Skeletal muscle tissue (tissue), 4 donors: ENCODE results near the gene CNTNAP5. TPM values are rescaled to one million over a fixed set of nuclear protein-coding genes. Genes with fewer than 3 reads are reported as not detected.

Source experiments
- H3K27ac ChIP-seq: one replicate; pipeline ENCODE4 v1.7.0; 2013; ENCODE audit warnings: mild to moderate bottlenecking, low read depth, low read length, inconsistent platforms
- H3K27me3 ChIP-seq, 3 donors: one replicate each; pipeline ENCODE4 v1.7.0; 2013; ENCODE audit warnings: low read length in 3 of 3; ENCODE audit not compliant: control insufficient read depth in 3 of 3, insufficient read depth in 3 of 3
- H3K36me3 ChIP-seq, 3 donors: one replicate each; pipeline ENCODE4 v1.7.0; 2013; ENCODE audit warnings: low read length in 3 of 3; ENCODE audit not compliant: control insufficient read depth in 3 of 3, insufficient read depth in 3 of 3
- H3K4me1 ChIP-seq, 3 donors: one replicate each; pipeline ENCODE4 v1.7.0; 2013; ENCODE audit warnings: low read length in 3 of 3, mild to moderate bottlenecking in 3 of 3; ENCODE audit not compliant: control insufficient read depth in 3 of 3, insufficient read depth in 3 of 3
- H3K4me3 ChIP-seq, 3 donors: one replicate each; pipeline ENCODE4 v1.7.0; 2013; ENCODE audit warnings: low read length in 3 of 3
- H3K9ac ChIP-seq, 3 donors: one replicate each; pipeline ENCODE4 v1.7.0; 2013; ENCODE audit warnings: low read length in 3 of 3, mild to moderate bottlenecking in 3 of 3, moderate library complexity in 2 of 3, low read depth in 1 of 3
- H3K9me3 ChIP-seq, 3 donors: one replicate each; pipeline ENCODE4 v1.7.0; 2013; ENCODE audit warnings: low read length in 3 of 3; ENCODE audit not compliant: control insufficient read depth in 3 of 3
- total RNA-seq: library from RNA; depleted of rRNA; stranded (reverse); fragments of >200 nt; gene quantifications from one replicate; pipeline ENCODE4 v1.2.3, GENCODE V29; 2014
- donor health status: Osteomylitis.

Gene CNTNAP5
- total RNA-seq, 1 donor from 2014 or later, result not detected

DNA sequence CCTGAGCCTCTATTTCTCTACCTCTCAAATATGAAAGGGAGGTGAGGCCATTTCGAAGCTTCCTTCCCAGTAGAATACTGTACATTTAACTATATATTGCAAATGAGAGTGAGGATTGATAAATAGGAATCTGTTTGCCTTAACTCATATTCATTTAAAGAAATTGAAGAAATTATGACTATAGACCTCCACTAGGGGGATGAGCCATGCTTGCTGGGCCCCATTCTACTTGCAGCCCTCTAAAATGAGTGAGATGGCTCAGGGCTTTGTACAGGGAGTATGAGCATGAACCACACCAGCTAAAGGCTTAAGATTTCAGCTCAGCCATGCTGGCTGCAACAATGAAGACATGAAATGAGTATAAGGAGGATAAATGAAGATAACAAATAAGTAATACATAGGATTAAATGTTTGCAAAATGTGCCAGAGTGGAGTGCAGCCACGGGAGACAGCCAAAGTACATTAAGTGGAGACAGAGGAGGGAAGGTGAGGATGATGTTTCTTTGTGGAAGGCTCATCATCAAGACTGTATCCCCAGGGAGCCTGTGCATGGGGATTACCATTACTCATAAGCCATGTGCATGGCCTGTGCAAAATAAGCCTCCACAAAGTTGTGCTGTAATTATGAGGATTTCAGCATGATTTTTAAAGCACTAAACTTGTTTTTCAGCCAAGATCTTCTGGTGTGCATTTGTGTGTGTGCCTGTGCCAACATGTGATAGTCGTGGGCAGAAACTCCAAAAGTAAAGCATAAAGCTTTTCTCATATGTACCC lies 300.8 kb downstream of the CNTNAP5 start:
- H3K9me3 ChIP-seq, result no peaks in the 10 kb centered on the region
- H3K27ac ChIP-seq, result no peak overlapping the region
- H3K27me3 ChIP-seq, result no peaks in the 10 kb centered on the region
- H3K4me3 ChIP-seq, result no peak overlapping the region
- H3K36me3 ChIP-seq, result no peaks in the 10 kb centered on the region
- no peaks in the 10 kb centered on the region for H3K4me1 ChIP-seq
- H3K9ac ChIP-seq, result no peak overlapping the region

DNA sequence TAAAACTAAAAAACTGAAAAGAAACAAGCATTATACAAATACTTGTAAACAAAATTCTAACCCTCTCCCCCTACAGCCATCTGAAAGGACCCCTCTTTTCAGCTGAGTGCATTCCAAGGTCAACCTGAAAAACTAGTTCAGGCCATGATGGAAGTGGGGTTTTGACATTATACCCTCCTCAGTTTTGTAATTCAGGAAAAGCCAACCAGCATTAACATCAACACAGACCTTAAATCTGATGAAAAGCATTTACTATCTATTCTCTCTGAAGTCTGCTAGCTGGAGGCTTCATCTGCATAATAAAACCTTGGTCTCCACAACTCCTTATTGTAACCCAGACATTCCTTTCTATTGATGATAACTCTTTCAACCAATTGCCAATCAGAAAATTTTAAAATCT lies 302.2 kb downstream of the CNTNAP5 start:
- H3K9me3 ChIP-seq, result no peaks in the 10 kb centered on the region
- H3K9ac ChIP-seq, result no peak overlapping the region
- H3K36me3 ChIP-seq, result no peaks in the 10 kb centered on the region
- H3K4me3 ChIP-seq, result no peak overlapping the region
- no peaks in the 10 kb centered on the region for H3K4me1 ChIP-seq
- H3K27ac ChIP-seq, result no peak overlapping the region
- H3K27me3 ChIP-seq, result no peaks in the 10 kb centered on the region

DNA sequence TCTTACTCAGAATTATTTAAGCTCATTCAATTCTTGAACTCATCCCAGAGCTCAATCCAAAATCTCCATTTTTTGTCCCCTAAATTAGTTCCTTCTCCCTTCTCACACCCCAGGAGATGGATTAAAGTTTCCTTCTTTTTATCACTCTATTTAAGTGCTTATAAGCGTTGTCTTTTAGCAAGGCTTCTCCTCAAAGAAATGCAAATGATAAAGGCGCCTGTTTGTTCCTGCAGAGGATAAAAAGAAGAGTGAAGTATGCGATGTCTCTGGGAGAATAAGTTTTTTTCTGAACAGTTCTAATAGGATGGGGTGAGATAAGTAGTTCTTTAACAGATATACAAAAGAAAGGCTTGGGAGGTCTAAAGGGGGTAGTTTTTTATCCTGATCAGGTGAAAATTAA lies 303.3 kb downstream of the CNTNAP5 start:
- H3K9me3 ChIP-seq, result no peaks in the 10 kb centered on the region
- no peak overlapping the region for H3K4me3 ChIP-seq
- no peak overlapping the region for H3K27ac ChIP-seq
- no peaks in the 10 kb centered on the region for H3K36me3 ChIP-seq
- H3K9ac ChIP-seq, result no peak overlapping the region
- no peaks in the 10 kb centered on the region for H3K4me1 ChIP-seq
- no peaks in the 10 kb centered on the region for H3K27me3 ChIP-seq

DNA sequence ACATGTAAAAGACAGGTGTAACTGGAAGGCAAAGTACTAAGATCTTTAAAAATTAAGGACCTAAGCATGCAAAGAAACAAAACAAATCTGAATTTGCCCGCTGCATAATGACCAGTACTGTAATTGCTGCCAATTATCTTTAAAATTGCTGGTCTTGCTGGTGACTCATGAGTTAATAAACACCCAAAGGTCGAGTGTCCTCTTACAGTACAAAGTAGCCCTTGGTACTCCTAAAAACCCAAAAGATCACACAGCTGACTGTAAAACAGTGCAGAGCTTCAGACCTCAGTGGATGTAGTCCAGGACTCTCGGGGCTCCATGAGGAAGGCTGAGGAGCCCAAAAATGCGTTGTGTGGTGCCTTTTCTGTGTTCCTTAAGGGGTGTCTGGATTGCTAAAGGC lies 308.7 kb downstream of the CNTNAP5 start:
- Histone ChIP-seq H3K36me3 (no peaks in the 10 kb centered on the region), H3K9ac (no peak overlapping the region)

DNA sequence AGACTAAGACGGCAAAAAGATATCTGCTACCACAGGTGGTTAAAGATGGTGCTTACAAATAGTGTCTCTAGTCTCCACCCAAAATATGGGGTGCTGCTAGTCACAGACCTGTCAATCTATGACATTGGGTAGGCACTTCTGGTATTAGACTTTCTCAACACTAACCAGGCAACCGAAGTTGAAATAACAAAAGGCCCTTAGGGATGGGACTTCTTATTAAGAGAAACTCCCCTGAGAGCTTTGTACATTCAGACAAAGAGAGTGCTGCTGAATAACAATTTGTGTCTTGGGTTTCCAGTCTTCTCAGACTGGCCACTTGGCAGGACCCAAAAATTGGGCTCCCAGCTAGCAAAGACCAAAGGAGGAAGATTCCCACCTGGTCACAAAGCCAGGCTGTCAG lies 310.0 kb downstream of the CNTNAP5 start:
- Histone ChIP-seq H3K27me3 (no peaks in the 10 kb centered on the region), H3K9ac (no peak overlapping the region), H3K36me3 (no peaks in the 10 kb centered on the region), H3K4me3 (no peak overlapping the region), H3K9me3 (no peaks in the 10 kb centered on the region), H3K4me1 (no peaks in the 10 kb centered on the region), H3K27ac (no peak overlapping the region)

More for the DNA sequence above, 308.7 kb downstream of the CNTNAP5 start:
- Histone ChIP-seq H3K9me3 (no peaks in the 10 kb centered on the region), H3K27ac (no peak overlapping the region), H3K4me3 (no peak overlapping the region), H3K27me3 (no peaks in the 10 kb centered on the region), H3K4me1 (no peaks in the 10 kb centered on the region)

DNA sequence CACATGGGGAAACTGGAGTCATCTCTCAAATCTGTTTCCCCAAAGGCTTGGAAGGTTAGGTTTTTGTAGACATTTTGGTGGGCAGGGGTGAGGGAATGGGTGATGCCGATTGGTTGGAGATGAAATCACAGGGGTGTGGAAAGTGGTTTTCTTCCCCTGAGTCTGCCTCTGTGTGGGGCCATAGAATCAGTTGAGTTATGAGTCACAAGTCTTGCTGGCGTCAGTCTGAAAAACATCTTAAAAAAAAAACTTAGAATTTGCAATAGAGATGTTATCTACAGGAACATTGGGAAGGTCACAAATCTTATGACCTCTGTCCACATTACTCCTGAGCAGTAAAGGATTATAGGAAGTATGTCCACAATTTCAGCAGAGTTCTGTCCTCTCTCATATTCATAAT lies 314.6 kb downstream of the CNTNAP5 start:
- Histone ChIP-seq H3K4me1 (no peaks in the 10 kb centered on the region), H3K9ac (no peak overlapping the region), H3K4me3 (no peak overlapping the region), H3K27me3 (no peaks in the 10 kb centered on the region), H3K9me3 (no peaks in the 10 kb centered on the region), H3K27ac (no peak overlapping the region), H3K36me3 (no peaks in the 10 kb centered on the region)

DNA sequence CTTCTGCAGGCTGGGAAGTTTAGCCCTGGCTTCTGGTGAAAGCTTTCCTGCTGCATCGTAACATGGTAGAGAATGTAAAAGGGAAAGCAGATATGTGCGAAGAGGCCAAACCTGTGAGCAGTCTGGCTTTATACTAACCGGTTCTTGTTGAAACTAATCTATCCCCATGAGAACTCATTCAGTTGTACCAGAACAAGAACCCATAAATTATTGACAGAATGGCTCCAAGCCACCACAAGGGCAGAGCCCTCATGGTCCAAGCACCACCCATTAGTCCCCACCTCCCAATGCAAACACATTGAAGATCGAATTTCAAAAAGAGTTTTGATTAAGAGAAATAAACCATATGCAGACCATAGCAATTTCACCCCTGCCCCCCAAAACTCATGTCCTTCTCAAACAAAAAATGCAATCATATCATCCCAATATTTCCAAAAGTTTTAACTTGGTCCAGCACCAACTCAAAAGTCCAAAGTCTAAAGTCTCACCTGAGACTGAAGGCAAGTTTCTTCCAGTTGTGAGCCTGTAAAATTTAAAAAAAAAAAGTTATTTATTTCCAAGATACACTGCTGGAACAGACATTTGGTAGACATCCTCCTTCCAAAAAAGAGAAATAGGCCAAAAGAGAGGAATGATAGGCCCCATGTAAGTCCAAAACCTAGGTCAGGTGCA lies 318.9 kb downstream of the CNTNAP5 start:
- H3K27me3 ChIP-seq, result no peaks in the 10 kb centered on the region
- H3K9me3 ChIP-seq, result no peaks in the 10 kb centered on the region
- no peaks in the 10 kb centered on the region for H3K36me3 ChIP-seq
- no peak overlapping the region for H3K9ac ChIP-seq
- no peak overlapping the region for H3K27ac ChIP-seq
- no peak overlapping the region for H3K4me3 ChIP-seq
- H3K4me1 ChIP-seq, result no peaks in the 10 kb centered on the region

DNA sequence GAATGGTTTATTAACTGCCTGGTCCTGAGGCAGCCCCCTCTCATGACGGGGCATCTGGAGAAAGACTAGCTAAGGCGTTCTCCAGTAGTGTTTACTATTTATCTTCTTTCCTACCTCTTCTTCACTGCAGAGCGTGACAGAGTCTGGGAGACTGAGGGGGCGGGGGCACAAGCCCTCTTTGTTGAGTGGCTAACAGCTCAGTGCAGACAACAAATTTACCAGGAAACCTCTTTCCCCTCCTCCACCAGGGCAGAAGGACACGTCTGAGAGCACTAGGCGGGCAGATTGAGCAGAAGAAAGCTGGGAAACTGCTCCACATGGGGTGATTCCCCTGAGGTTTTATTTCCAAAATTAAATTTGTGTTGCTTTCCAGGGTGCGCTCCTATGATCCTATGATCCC lies 322.1 kb downstream of the CNTNAP5 start:
- Histone ChIP-seq H3K4me3 (no peak overlapping the region), H3K27me3 (no peaks in the 10 kb centered on the region), H3K27ac (no peak overlapping the region), H3K9me3 (no peaks in the 10 kb centered on the region), H3K9ac (no peak overlapping the region), H3K4me1 (no peaks in the 10 kb centered on the region), H3K36me3 (no peaks in the 10 kb centered on the region)

DNA sequence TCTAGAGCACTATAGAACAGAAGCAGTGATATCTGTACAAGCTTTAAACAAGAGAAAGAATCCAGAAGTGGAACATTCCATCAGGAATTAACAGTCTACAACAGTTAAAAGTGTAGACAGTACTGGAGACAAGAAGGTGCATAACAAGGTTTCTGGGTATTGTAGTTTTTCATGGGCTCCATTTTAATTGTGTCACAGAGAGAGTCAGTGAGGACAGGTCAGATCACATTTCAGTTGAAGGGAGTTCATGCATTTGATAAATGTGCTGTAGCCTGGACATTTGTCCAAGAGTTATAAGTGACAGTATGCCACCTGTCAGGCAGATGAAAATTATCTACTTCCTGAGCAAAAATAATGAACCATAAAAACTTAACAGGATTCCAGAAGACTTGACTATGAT lies 328.6 kb downstream of the CNTNAP5 start:
- Histone ChIP-seq H3K9me3 (no peaks in the 10 kb centered on the region), H3K4me1 (no peaks in the 10 kb centered on the region), H3K4me3 (no peak overlapping the region), H3K27me3 (no peaks in the 10 kb centered on the region), H3K27ac (no peak overlapping the region), H3K36me3 (no peaks in the 10 kb centered on the region), H3K9ac (no peak overlapping the region)

DNA sequence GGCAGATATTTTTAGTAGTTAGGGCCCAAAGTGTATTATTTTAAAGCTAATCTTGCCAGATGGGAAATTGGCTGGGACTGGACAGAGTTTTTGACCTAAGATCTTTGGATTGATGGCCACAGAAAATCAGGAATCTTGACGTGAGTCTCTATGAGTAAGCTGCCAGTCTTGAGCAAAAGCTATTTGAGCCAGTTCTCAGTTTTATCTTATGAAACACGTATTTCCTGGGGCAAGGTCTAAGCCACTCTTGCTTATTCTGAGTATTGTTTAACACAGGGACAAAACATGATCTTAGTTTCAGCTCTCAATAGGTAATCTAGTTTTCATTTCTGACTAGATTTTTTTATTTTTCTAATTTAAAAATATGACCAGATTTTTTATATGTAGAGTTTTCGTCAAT lies 329.4 kb downstream of the CNTNAP5 start:
- H3K27me3 ChIP-seq, result no peaks in the 10 kb centered on the region
- H3K4me3 ChIP-seq, result no peak overlapping the region
- no peaks in the 10 kb centered on the region for H3K36me3 ChIP-seq
- H3K4me1 ChIP-seq, result no peaks in the 10 kb centered on the region
- no peak overlapping the region for H3K27ac ChIP-seq
- H3K9ac ChIP-seq, result no peak overlapping the region
- no peaks in the 10 kb centered on the region for H3K9me3 ChIP-seq
